H1 (cell line): Measurements from ENCODE around the gene GPATCH2L.

Source experiments
- MAFK ChIP-seq: IDR thresholded peaks from 2 replicates; pipeline ENCODE4 v1.6.1; 2012; ENCODE audit warnings: low read depth, mild to moderate bottlenecking, improper control_type of control experiment, low read length
- POLR2AphosphoS5 ChIP-seq: IDR thresholded peaks from 2 replicates; pipeline ENCODE4 v1.6.1; 2011; ENCODE audit warnings: low read depth, low read length
- RAD21 ChIP-seq, 2 experiments: IDR thresholded peaks in 1 of 2; conservative IDR thresholded peaks in 1 of 2; 2 replicates each; pipeline ENCODE4 v1.6.1; 2011; ENCODE audit warnings: low read depth in 2 of 2, low read length in 2 of 2, improper control_type of control experiment in 1 of 2, inconsistent platforms in 1 of 2, mild to moderate bottlenecking in 1 of 2, moderate library complexity in 1 of 2
- TF ChIP-seq, protein P1 (sequence below), 3 experiments: IDR thresholded peaks; 1 replicate in 2 of 3; 2 replicates in 1 of 3; pipeline versions ENCODE4 v1.5.1 to v1.6.1; 2011; ENCODE audit warnings: low read length in 3 of 3, mild to moderate bottlenecking in 3 of 3, inconsistent platforms in 2 of 3, low read depth in 1 of 3, moderate library complexity in 1 of 3; ENCODE audit not compliant: insufficient read depth in 1 of 3; ENCODE audit errors: control extremely low read depth in 1 of 3

DNA sequence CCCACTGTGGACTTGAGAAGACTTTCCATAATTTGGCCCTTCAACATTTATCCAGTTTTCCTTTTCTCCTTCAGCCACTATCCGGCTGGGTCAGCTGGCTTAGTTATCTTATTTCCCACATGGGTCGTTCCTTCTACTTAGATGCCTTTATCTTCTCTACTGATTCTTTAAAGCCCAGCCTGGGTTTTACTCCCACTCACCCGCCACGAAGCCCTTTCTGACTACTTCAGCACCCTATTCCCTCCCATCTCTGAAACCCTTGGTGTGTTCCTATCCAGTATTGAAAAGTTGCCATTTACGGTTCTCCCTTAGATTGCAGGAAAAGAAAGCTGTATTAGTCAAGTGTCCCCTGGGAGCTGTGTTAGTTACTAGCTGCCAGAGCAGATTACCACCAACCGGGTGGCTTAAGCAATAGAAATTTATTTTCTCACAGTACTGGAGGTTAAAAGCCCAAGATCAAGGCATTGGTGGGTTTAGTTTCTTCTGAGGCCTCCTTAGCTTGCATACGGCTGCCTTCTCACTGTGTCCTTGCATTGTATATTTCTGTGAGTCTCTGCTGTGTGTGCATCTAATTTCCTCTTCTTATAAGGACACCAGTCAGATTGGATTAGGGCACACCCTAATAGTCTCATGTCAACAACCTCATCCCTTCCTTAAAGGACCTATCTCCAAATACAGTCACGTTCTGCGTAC lies 105.5 kb downstream of the GPATCH2L start:
- TF ChIP-seq MAFK, result no peak
- no peak for TF ChIP-seq RAD21 (IDR thresholded peaks at IDR 0.05 in 1 of 2, conservative IDR thresholded peaks at IDR 0.05 in 1 of 2; ENCODE audit: low read depth in 2 of 2, low read length in 2 of 2)
- TF ChIP-seq, protein P1, sequence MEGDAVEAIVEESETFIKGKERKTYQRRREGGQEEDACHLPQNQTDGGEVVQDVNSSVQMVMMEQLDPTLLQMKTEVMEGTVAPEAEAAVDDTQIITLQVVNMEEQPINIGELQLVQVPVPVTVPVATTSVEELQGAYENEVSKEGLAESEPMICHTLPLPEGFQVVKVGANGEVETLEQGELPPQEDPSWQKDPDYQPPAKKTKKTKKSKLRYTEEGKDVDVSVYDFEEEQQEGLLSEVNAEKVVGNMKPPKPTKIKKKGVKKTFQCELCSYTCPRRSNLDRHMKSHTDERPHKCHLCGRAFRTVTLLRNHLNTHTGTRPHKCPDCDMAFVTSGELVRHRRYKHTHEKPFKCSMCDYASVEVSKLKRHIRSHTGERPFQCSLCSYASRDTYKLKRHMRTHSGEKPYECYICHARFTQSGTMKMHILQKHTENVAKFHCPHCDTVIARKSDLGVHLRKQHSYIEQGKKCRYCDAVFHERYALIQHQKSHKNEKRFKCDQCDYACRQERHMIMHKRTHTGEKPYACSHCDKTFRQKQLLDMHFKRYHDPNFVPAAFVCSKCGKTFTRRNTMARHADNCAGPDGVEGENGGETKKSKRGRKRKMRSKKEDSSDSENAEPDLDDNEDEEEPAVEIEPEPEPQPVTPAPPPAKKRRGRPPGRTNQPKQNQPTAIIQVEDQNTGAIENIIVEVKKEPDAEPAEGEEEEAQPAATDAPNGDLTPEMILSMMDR (IDR thresholded peaks at IDR 0.05; ENCODE audit: control extremely low read depth in 1 of 3, insufficient read depth in 1 of 3, low read depth in 1 of 3, low read length in 3 of 3), result no peak
- TF ChIP-seq POLR2AphosphoS5, result no peak
